OCI-LY7 (cell line): ENCODE results near the gene TTC21A. TPM values are rescaled to one million over a fixed set of nuclear protein-coding genes. Genes with fewer than 3 reads are reported as not detected.

Source experiments
- BruUV-seq: library from RNA; stranded (reverse); fragments of 400-500 nt; replicated peaks from 2 replicates; lab custom pipeline; 2021; lab: Mats Ljungman, UMichigan
- CTCF ChIA-PET: fragments of 300-600 bp; sonication (Branson Sonifier 250); formaldehyde crosslinking; loops from one replicate; lab custom pipeline; 2022; ENCODE audit warnings: antibody characterized with exemption; ENCODE audit not compliant: unreplicated experiment; lab: Charles Lee
- POLR2A ChIA-PET: fragments of 300-600 bp; sonication (Branson Sonifier 250); formaldehyde crosslinking; loops from one replicate; lab custom pipeline; 2022; ENCODE audit warnings: antibody characterized with exemption; lab: Charles Lee
- DNase-seq: peaks from one replicate; pipeline ENCODE4 v3.0.0-alpha.2; 2015; ENCODE audit warnings: low spot score
- H2AFZ ChIP-seq: fragments of 200-600 bp; sonication (generic), shearing (Covaris generic); 2 replicates; pipeline ENCODE4 v1.6.1; 2014; ENCODE audit warnings: mild to moderate bottlenecking, antibody characterized with exemption, low read length, moderate library complexity
- H3K27ac ChIP-seq: fragments of 200-600 bp; sonication (generic); 2 replicates; pipeline ENCODE4 v1.5.1; 2014; ENCODE audit warnings: mixed run types, low read depth, mild to moderate bottlenecking, moderate library complexity, low read length, inconsistent platforms; ENCODE audit not compliant: poor library complexity, severe bottlenecking
- H3K36me3 ChIP-seq: fragments of 200-600 bp; sonication (generic); 2 replicates; pipeline ENCODE4 v1.6.1; 2014; ENCODE audit warnings: mild to moderate bottlenecking, antibody characterized with exemption, low read length, moderate library complexity, mixed read lengths; ENCODE audit not compliant: insufficient read depth
- H3K4me1 ChIP-seq: fragments of 200-600 bp; sonication (generic); 2 replicates; pipeline ENCODE4 v1.5.1; 2014; ENCODE audit warnings: mild to moderate bottlenecking, low read length; ENCODE audit not compliant: insufficient read depth, poor library complexity, severe bottlenecking
- H3K4me2 ChIP-seq: fragments of 200-600 bp; sonication (generic); 2 replicates; pipeline ENCODE4 v1.6.1; 2014; ENCODE audit warnings: mild to moderate bottlenecking, low read length
- H3K4me3 ChIP-seq: fragments of 200-600 bp; sonication (generic); 2 replicates; pipeline ENCODE4 v1.5.1; 2014; ENCODE audit warnings: mild to moderate bottlenecking, low read depth, low read length; ENCODE audit not compliant: poor library complexity, severe bottlenecking
- H3K79me2 ChIP-seq: fragments of 200-600 bp; sonication (generic); 2 replicates; pipeline ENCODE4 v1.6.1; 2016; ENCODE audit warnings: low read depth, mild to moderate bottlenecking, low read length, moderate library complexity, mixed read lengths; ENCODE audit not compliant: insufficient read depth
- H3K9me2 ChIP-seq: fragments of 200-600 bp; sonication (generic); 2 replicates; pipeline ENCODE4 v1.6.1; 2016; ENCODE audit warnings: mild to moderate bottlenecking, low read length, mixed read lengths; ENCODE audit not compliant: insufficient read depth
- H3K9me3 ChIP-seq: fragments of 200-600 bp; sonication (generic); 2 replicates; pipeline ENCODE4 v1.6.1; 2014; ENCODE audit warnings: mild to moderate bottlenecking, mixed run types, low read length, mixed read lengths
- H4K20me1 ChIP-seq: fragments of 200-600 bp; sonication (generic); 2 replicates; pipeline ENCODE4 v1.6.1; 2014; ENCODE audit warnings: mild to moderate bottlenecking, antibody characterized with exemption, low read length, moderate library complexity, mixed read lengths; ENCODE audit not compliant: insufficient read depth
- EZH2phosphoT487 ChIP-seq: fragments of 200-600 bp; sonication (generic); IDR thresholded peaks from 2 replicates; pipeline ENCODE4 v1.6.1; 2018; ENCODE audit warnings: low read depth, borderline replicate concordance, mild to moderate bottlenecking, mixed run types, antibody characterized with exemption, low read length, moderate library complexity, mixed read lengths
- intact Hi-C: fragments of 100-400 bp; cut with micrococcal nuclease; formaldehyde crosslinking; loops from one replicate; pipeline ENCODE4 v1.10.0; 2022; ENCODE audit not compliant: unreplicated experiment
- total RNA-seq, 2 experiments: library from RNA; depleted of rRNA in 1 of 2; stranded (reverse); fragments of >200 nt in 1 of 2; shearing (Covaris generic) in 1 of 2; gene quantifications; 2 replicates each; pipeline ENCODE4 v1.2.3, GENCODE V29; 2014 to 2022
- TF ChIP-seq, protein P1 (sequence below): fragments of 200-600 bp; sonication (generic); conservative IDR thresholded peaks from 2 replicates; pipeline ENCODE4 v1.5.1; 2014; ENCODE audit warnings: mild to moderate bottlenecking, antibody characterized with exemption, low read length, moderate library complexity, mixed read lengths

TTC21A gene
- total RNA-seq, 2 experiments from 2014 or later, result 12.8 to 27.1 TPM

DNA sequence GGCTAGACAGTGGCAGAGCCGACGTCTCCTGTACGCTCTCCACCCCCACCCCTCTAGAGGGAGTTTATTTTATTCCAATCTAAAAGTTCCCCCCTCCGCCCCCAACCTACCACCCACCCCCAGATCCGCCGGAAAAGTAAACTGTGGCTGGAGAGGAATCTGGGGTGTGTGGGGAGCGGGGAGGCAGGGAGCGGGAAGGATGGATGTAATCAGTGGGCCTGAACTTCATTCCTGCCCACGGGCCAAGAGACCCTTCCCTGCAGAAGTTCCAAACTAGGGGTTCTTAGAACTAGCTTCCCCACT is 46.4 kb downstream of the TTC21A start:
- H2AFZ ChIP-seq, result peak overlapping the region; percentile 44; the same call in 1 of the 2 replicates
- H3K4me3 ChIP-seq, result peak overlapping the region; percentile 79
- no peaks in the 10 kb centered on the region for H3K9me2 ChIP-seq
- H3K36me3 ChIP-seq, result no peaks in the 10 kb centered on the region
- no peak overlapping the region for H3K27ac ChIP-seq
- CTCF ChIA-PET, result no interaction called here
- POLR2A ChIA-PET, result no interaction called here
- no peak for DNase-seq
- peak overlapping the region; percentile 70 for H3K4me2 ChIP-seq
- BruUV-seq, result no TSS peak
- TF ChIP-seq, protein P1, sequence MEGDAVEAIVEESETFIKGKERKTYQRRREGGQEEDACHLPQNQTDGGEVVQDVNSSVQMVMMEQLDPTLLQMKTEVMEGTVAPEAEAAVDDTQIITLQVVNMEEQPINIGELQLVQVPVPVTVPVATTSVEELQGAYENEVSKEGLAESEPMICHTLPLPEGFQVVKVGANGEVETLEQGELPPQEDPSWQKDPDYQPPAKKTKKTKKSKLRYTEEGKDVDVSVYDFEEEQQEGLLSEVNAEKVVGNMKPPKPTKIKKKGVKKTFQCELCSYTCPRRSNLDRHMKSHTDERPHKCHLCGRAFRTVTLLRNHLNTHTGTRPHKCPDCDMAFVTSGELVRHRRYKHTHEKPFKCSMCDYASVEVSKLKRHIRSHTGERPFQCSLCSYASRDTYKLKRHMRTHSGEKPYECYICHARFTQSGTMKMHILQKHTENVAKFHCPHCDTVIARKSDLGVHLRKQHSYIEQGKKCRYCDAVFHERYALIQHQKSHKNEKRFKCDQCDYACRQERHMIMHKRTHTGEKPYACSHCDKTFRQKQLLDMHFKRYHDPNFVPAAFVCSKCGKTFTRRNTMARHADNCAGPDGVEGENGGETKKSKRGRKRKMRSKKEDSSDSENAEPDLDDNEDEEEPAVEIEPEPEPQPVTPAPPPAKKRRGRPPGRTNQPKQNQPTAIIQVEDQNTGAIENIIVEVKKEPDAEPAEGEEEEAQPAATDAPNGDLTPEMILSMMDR, result no peak
- TF ChIP-seq EZH2phosphoT487, result no peak
- H3K4me1 ChIP-seq, result peaks cover 38% of the 10 kb centered on the region
- intact Hi-C loops, result no loop called here
- no peaks in the 10 kb centered on the region for H3K9me3 ChIP-seq
- H4K20me1 ChIP-seq, result 0 out of 2 replicates have a peak, but pooled peaks cover 6% of the 10 kb centered on the region
- H3K79me2 ChIP-seq, result peaks cover 37% of the 10 kb centered on the region

GRCh38 chr3:39154280-39155021 is 47.0 kb downstream of the TTC21A start:
- peaks cover 33% of the 10 kb centered on the region for H3K4me1 ChIP-seq
- no peak overlapping the region for H3K4me3 ChIP-seq
- ChIA-PET POLR2A (no interaction called here), CTCF (no interaction called here)
- TF ChIP-seq EZH2phosphoT487, result no peak
- TF ChIP-seq, protein P1, result no peak
- no peaks in the 10 kb centered on the region for H3K9me3 ChIP-seq
- BruUV-seq, result no TSS peak
- no peak for DNase-seq
- H3K79me2 ChIP-seq, result peaks cover 31% of the 10 kb centered on the region
- 0 out of 2 replicates have a peak, but pooled peaks cover 6% of the 10 kb centered on the region for H4K20me1 ChIP-seq
- H3K27ac ChIP-seq, result no peak overlapping the region
- no peaks in the 10 kb centered on the region for H3K36me3 ChIP-seq
- peak overlapping the region; percentile 70; the same call in 1 of the 2 replicates for H3K4me2 ChIP-seq
- no peak overlapping the region for H2AFZ ChIP-seq
- intact Hi-C loops, result no loop called here
- no peaks in the 10 kb centered on the region for H3K9me2 ChIP-seq

GRCh38 chr3:39156421-39156820 is 48.9 kb downstream of the TTC21A start:
- ChIA-PET POLR2A (interaction anchor here (1.0 to 3.1 kb wide), 2 partner anchors 10 to 22 kb away, joined by 3 to 10 read pairs; no protein-coding TSS in a partner anchor), CTCF (no interaction called here)
- intact Hi-C loops, result no loop called here
- no peak overlapping the region for H2AFZ ChIP-seq
- H3K4me1 ChIP-seq, result peaks cover 13% of the 10 kb centered on the region
- H3K36me3 ChIP-seq, result no peaks in the 10 kb centered on the region
- TF ChIP-seq EZH2phosphoT487, result no peak
- TF ChIP-seq, protein P1, result no peak
- no peak for DNase-seq
- BruUV-seq, result no TSS peak
- H3K4me3 ChIP-seq, result no peak overlapping the region
- H3K9me3 ChIP-seq, result no peaks in the 10 kb centered on the region
- H3K4me2 ChIP-seq, result no peak overlapping the region
- H4K20me1 ChIP-seq, result 0 out of 2 replicates have a peak, but pooled peaks cover 2% of the 10 kb centered on the region
- no peak overlapping the region for H3K27ac ChIP-seq
- no peaks in the 10 kb centered on the region for H3K9me2 ChIP-seq
- H3K79me2 ChIP-seq, result peaks cover 12% of the 10 kb centered on the region
